ENCODE measurements around the gene YPEL1.
"Not testable (repeated sequence)": the region's sequence is repeated elsewhere in the genome, so short reads cannot be mapped to it uniquely, and the experiment has no call there.

Gene YPEL1

DNA sequence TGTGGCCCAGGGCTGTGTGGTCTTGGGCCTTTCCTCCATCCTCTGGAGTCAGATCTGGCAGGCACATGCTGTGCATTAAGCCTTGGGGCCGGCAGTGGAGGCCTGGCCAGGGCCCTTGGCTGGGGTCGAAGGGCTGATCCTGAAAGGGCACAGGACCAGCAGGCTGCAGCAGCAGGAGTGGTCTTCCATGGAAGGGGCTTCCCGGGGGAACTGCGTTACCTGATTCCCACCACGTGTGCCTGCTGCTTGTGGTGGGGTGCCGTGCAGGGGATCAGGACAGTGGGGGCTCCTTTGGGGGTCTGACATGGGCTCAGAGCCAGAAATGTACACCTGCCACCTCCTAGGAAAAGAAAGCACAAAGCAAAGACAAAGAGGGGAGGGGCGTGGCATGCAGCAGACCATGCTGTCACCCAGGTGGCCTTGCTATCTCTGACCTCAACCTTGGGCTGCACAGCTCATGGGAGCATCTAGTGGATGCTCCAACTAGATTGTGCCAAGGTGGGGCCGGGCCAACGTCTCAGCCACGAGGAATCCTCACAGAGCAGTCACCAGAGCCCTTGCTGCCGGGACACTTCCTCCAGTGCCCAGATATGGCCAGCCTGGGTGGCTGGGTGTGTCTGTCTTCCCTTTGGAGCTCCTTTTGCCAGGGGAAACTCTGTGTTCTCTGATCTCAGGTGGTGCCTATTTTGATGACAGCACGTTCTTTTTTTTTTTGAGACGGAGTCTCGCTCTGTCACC lies 17.9 kb upstream of the YPEL1 start:
- DNase-seq (ENCODE audit: low read depth in 2 of 2), result no peak

DNA sequence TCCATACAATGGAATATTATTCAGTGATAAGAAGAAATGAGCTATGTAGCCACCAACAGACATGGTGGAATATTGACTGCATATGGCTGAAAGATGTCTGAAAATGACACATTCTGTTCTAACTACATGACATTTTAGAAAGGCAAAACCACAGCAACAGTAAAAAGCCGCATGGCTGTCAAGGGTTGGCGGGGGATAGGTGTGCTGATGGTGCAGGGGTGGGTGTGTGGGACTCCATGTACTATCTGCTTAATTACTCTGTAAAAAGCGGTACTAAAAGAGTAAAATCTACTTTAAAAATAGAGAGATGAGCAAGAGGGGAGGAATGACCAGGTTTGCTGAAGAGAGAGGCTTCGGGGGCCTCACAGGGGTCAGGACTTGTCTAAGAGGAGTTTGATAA lies 16.7 kb upstream of the YPEL1 start:
- DNase-seq (ENCODE audit: low read depth in 2 of 2), result no peak

DNA sequence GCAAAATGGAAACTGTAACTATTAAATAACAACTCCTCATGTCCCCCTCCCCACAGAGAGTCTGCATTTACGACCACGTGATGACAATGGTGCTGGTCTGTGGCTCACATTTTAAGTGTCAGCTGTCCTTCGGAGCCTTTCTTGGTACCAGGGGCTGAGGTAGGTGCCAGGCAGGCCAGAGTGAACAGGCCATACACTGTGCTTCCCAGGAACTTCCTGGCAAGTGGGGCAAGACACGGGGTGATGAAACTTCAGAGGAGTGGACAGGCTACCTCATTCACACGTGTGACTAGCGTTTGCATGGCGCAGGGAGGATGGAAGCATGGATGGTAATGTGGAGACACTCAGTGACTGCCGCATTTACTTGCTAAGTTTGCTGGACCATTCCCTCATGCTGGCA lies 10.4 kb upstream of the YPEL1 start:
- no peak for DNase-seq (ENCODE audit: low read depth in 2 of 2)

- DNase-seq (ENCODE audit: low read depth in 2 of 2), result not testable (repeated sequence)
Measured at GRCh38 chr22:21744917-21745316, 9.3 kb upstream of the YPEL1 start.

DNA sequence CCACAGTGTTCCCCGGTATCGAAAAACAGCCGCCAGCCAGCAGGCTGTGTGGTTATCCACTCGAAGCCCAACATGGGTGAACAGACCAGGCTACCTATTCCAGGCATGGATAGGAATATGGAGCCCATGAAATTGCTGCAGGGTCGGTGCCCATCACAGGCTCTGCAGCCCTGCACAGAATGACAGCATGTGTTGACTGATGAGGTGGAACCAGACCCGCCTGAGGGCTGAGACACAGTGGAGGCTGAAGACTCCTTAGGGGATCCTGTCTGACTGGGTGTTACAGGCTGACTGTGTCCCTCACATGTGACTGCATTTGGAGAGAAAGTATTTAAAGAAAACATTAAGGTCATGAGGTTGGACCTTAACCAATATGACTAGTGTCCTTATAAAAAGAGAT lies 6.2 kb upstream of the YPEL1 start:
- DNase-seq (ENCODE audit: low read depth in 2 of 2), result no peak

DNA sequence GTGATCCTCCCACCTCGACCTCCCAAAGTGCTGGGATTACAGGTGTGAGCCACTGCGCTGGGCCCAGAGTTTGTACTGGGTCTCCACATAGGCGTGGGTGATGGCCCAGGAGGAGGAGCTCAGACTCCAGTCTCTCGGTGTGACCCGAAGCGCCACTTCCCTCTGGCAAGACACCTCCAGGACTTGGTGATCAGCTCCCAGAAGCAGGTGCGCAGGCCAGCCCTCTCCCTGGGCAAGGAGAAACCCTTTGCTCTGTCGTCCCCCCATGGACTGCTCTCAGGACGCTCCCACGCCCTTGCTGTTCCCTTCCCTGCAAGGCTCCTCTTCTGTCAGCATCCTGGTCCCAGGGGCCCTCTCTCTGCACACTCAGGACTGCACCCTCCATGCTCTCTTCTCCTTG lies 5.5 kb upstream of the YPEL1 start:
- DNase-seq (ENCODE audit: low read depth in 2 of 2), result no peak

DNA sequence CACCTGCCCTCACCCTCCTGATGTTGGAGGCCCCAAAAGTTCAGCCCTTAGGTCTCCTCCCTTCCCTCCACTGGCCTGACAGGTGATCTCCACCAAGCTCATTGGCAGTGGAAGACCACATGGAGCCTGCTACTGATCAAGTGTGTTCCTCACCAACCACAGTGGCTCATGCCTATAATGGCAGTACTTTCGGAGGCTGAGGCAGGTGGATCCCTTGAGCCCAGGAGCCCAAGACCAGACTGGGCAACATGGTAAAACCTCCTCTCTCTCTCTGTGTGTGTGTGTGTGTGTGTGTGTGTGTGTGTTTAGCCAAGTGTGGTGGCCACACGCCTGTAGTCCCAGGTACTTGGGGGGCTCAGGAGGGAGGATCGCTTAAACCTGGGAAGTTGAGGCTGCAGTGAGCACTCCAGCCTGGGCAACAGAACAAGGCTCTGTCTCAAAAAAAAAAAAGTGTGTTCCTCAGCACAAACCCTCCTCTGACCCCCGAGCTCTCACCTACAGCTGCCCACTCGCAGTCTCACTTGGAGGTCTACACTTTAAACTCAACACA lies 4.3 kb upstream of the YPEL1 start:
- DNase-seq (ENCODE audit: low read depth in 2 of 2), result no peak

GRCh38 chr22:21738966-21739365 lies 3.4 kb upstream of the YPEL1 start:
- DNase-seq (ENCODE audit: low read depth in 2 of 2), result no peak

DNA sequence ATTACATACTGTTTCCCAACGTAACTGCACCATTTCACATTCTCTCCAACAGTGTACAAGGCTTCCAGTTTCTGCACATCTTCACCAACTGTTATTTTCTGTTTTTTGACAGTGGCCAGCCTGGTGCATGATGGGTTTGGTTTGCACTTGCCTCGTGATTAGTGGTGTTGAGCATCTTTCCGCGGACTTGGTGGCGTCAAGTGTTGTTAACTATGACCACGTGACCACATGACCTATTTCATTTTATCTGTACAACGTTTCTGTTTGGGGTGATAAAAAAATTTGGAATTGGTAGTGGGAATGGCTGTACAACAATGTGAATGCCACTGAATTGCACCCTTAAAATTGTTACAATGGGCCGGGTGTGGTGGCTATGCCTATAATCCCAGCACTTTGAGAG lies 2.5 kb upstream of the YPEL1 start:
- no peak for DNase-seq (ENCODE audit: low read depth in 2 of 2)

DNA sequence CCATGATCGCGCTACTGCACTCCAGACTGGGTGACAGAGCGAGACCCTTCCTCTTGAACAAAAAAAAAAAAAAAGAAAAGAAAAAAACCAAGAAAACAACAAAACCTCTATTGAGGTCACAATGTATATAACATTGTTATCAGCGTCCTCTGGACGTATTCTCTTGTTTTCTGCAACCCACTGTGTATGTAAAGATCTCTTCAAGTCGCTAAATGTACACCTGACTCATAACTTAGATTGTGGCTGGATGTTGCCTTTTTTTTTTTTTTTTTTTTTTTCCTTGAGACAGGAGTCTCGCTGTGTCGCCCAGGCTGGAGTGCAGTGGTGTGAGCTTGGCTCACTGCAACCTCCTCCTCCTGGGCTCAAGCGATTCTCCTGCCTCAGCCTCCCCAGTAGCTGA lies 1.4 kb upstream of the YPEL1 start:
- no peak for DNase-seq (ENCODE audit: low read depth in 2 of 2)

GRCh38 chr22:21736084-21736642 lies 569 bp upstream of the YPEL1 start:
- no peak for DNase-seq (ENCODE audit: low read depth in 2 of 2)

GRCh38 chr22:21734540-21735199 lies 924 bp downstream of the YPEL1 start:
- DNase-seq (ENCODE audit: low read depth in 2 of 2), result no peak

DNA sequence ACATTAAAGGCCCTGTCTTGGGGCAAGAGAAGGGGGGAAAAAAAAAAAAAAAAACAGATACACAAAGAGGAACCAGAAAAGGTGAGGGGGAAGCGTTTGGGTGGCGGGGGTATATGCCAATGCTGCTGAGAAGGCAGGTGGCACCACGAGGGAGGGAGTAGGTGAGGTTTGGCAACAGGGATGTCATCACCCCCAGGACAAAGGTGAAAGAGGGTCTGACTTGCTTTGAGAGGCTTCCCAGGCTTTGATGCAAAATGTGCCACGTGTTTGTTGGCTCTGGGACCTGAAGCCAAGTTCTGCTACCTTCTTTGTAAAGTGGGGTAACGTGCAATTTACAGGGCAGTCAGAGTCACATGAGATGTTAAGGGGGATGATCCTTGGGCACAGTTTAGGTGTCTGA lies 4.1 kb downstream of the YPEL1 start:
- DNase-seq (ENCODE audit: low read depth in 2 of 2), result no peak

- DNase-seq (ENCODE audit: low read depth in 2 of 2), result no peak
Measured at GRCh38 chr22:21730535-21731308, 4.9 kb downstream of the YPEL1 start.

DNA sequence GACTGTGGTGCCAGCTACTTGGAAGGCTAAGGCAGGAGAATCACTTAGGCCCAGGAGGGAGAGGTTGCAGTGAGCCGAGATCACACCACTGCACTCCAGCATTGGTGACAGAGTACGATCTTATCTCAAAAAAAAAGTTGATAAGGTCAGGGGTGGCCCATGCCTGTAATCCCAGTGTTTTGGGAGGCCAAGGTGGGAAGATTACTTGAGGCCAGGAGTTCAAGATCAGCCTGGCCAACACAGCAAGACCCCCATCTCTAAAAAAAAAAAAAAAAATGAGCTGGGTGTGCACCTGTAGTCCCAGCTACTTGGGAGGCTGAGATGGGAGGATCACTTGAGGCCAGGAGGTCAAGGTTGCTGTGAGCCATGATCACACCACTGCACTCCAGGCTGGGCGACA lies 6.4 kb downstream of the YPEL1 start:
- DNase-seq (ENCODE audit: low read depth in 2 of 2), result not testable (repeated sequence)

- DNase-seq (ENCODE audit: low read depth in 2 of 2), result no peak
Measured at GRCh38 chr22:21728270-21728669, 7.3 kb downstream of the YPEL1 start.

DNA sequence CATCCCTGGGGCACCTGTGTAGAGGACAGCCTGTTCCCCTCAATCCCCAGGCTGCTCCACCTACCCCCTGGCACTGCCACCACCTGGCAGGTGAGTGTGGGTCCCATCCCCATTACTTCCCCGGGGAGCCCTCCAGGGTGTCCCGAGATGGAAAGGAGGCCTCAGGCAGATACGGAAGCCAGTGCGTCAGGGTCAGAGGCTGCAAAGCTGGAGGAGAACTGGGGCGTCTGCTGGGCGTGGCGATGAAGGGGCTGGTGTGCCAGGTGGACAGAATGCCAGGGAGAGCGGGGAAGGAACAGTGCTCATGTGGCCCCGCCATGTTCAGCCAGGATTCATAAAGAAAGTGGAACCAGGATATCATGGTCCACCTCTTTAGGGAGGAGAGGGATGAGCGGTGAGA lies 7.8 kb downstream of the YPEL1 start:
- no peak for DNase-seq (ENCODE audit: low read depth in 2 of 2)

DNA sequence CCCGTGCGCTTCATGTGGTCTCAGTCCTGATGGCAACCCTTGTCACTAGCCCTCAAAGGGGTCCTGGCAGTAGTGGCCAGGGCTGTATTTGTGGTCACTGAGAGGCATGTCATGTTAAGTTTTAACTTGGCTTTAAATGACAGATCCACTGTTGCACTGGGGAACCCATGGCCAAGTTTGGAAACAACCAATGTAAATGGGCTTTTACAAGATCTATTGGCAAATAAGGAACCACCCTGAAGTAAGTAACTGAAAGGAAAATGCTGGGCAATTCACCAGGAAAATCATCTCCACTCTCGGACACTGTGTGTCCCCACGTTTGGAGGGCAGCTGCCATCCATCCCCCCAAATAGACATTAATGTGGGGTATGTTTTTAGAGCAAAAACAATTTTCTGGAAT lies 8.4 kb downstream of the YPEL1 start:
- no peak for DNase-seq (ENCODE audit: low read depth in 2 of 2)

DNA sequence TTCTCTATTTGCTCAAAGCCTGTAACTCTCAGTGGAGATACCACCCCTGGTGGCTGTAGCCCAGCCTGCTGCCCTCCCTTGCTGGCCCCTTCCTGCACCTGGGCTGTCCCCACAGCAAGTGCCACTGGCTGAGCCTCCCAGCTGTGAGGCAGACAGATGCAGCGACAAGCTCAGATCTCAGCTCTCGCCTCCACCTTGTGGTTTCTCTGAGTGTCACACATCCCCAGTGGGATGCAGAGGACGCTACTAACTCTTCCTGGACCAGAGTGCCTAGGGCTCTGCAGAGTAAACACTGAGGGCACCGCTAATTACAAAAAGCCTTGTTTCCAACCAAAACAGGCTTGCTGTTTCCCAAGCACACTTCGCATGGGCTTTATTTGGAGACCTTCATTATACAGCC lies 8.9 kb downstream of the YPEL1 start:
- DNase-seq (ENCODE audit: low read depth in 2 of 2), result no peak

DNA sequence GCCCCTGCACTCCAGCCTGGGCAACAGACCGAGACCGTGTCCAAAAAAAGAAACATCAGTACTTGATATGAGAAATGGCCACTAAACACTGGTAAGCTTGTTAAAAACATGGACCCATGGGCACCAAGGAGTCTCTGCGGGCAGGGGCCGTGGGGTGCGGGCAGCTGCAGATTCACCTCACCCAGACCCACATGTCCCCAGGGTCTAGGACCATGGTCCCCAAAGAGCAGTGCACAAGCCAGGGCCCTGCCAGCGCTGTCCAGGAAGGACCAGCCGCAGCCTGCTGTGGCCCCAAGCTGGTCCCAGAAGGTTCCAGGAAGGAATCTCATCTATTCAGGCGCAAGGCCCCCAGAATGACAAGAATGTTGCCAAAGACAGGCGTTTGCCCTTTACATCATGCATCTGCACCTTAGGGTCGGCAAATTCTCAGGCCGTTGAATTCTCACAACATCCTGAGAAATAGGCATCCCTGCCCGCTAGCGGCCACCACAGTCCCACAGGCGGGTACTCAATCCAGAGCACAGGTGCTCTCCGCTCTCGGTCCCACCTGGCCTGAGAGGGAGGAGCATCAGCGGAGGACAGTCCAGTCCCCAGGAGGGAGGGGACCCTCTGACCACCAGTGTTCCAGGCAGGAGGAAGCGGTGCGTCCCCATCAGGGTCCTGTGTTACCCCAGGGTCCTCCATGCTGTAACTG lies 9.5 kb downstream of the YPEL1 start:
- DNase-seq (ENCODE audit: low read depth in 2 of 2), result no peak

DNA sequence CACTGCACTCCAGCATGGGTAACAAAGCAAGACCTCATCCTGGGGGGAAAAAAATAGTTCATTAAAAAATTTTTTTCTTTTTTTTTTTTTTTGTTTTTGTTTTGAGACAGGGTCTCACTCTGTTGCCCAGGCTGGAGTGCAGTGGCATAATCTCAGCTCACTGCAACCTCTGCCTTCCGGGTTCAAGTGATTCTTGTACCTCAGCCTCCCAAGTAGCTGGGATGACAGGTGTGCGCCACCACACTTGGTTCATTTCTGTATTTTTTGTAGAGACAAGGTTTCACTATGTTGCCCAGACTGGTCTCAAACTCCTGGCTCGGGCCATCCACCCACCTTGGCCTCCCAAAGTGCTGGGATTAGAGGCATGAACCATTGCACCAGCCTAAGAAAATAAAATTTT lies 11.1 kb downstream of the YPEL1 start:
- DNase-seq (ENCODE audit: low read depth in 2 of 2), result not testable (repeated sequence)
